HUDEP-2 (cell line): ENCODE data around the gene FBXO47.

Experiments
- DNase-seq, 76 experiments: peaks; one replicate each; lab custom pipeline; 2025; ENCODE audit not compliant: unreplicated experiment in 76 of 76; lab: John Stamatoyannopoulos, UW

The FBXO47 gene

GRCh38 chr17:38888842-38889241 is 78.4 kb downstream of the FBXO47 start:
- no peak for DNase-seq

GRCh38 chr17:38886643-38887010 is 80.6 kb downstream of the FBXO47 start:
- DNase-seq, result no peak
